AG10803 (cell line): ENCODE data around the gene GSK3B.

Experiments used
- DNase-seq: peaks from one replicate; pipeline ENCODE4 v3.0.0; 2010; ENCODE audit warnings: low read depth
- H3K4me3 ChIP-seq: 2 replicates; pipeline ENCODE4 v1.5.1; 2011; ENCODE audit warnings: mild to moderate bottlenecking, low read length, control low read depth
- TF ChIP-seq, protein P1 (sequence below): conservative IDR thresholded peaks from 2 replicates; pipeline ENCODE4 v1.5.1; 2011; ENCODE audit warnings: mild to moderate bottlenecking, low read length, control low read depth, inconsistent platforms

GSK3B gene

DNA sequence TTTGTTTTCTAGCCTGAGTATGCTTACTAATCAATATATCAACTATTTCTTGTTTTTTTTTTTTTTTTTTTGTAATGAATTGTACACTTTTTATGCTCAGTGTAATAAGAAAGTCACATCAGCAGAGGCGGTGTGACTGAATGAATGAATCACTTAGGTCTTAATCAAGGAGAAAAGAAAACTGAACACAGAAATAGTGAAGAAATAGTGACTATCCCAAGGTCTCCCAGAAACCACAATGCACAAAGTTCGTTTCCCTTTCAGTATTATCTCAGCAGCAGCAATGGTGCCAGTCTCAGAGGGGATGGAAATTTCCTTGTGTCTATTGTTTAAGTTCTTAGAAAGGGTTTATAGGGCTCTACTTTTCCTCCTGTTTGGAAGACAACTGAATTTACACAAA, 231.6 kb downstream of the GSK3B start:
- H3K4me3 ChIP-seq: no peak overlapping the region
- TF ChIP-seq, protein P1, sequence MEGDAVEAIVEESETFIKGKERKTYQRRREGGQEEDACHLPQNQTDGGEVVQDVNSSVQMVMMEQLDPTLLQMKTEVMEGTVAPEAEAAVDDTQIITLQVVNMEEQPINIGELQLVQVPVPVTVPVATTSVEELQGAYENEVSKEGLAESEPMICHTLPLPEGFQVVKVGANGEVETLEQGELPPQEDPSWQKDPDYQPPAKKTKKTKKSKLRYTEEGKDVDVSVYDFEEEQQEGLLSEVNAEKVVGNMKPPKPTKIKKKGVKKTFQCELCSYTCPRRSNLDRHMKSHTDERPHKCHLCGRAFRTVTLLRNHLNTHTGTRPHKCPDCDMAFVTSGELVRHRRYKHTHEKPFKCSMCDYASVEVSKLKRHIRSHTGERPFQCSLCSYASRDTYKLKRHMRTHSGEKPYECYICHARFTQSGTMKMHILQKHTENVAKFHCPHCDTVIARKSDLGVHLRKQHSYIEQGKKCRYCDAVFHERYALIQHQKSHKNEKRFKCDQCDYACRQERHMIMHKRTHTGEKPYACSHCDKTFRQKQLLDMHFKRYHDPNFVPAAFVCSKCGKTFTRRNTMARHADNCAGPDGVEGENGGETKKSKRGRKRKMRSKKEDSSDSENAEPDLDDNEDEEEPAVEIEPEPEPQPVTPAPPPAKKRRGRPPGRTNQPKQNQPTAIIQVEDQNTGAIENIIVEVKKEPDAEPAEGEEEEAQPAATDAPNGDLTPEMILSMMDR: no peak
- DNase-seq: no peak

DNA sequence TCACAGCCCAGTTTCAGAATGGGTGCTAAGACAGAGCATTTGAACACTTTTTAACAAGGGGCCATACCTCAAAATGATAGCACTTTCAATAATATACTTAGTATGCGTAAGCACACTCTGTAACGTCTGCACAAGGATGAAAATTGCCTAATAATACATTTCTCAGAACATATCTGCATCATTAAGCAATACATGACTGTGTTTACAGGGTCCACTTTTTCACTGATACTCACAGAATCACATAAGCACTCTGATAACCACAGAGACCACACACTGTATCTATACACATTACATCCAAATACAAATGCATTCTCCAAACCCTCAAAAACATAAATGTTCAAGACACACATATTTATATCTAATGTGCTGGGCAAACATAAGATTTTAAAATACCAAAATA, 232.6 kb downstream of the GSK3B start:
- TF ChIP-seq, protein P1: no peak
- no peak for DNase-seq
- H3K4me3 ChIP-seq: no peak overlapping the region

DNA sequence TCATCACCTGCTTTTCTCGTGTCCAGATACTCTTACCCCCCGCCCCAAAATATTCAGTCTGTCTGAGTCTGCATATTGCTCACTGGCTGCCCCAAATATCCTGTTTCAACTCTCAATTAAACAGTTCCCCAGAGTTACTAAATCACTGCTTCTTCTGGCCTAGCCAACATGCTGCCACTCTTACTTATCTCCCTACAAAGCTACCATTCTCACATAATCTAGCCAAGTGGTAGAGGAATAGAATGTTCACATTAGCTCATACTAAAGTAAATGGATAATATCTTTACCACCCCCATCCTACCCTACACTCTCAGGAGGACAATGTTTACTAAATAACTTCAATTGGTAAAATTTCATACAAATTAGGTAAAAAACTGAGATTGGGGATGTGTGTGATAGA, 234.5 kb downstream of the GSK3B start:
- no peak for DNase-seq
- no peak overlapping the region for H3K4me3 ChIP-seq
- TF ChIP-seq, protein P1: no peak

DNA sequence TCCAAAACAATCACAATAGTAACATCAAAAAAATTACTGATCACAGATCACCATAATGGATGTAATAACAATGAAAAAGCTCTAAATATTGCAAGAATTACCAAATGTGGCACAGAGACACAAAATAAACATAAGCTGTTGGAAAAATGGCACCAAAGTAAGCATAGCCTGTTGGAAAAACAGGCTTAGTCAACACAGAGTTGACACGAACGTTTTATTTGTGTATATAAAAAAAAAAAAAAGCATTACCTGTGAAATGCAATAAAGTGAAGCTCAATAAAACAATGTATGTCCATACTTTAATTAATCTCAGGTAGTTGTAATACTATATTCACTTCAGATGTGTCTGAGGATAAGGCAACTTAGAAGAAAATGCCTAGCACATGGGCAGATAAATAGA, 235.3 kb downstream of the GSK3B start:
- TF ChIP-seq, protein P1: no peak
- no peak overlapping the region for H3K4me3 ChIP-seq
- no peak for DNase-seq

DNA sequence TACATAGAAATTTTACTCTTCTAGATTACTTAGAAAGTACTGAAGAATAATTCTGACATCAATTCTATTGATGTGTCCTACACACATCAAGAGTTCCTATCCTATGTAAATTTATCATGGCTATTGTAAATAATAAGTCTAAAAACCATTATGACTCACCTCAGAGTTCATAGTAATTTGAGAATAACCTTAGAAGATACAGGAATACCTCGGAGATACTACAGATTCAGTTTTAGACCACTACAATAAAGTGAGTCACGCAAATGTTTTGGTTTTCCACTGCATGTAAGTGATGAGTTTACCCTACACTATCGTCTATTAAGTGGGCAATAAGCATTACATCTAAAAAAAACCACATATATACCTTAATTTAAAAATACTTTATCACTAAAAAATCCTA, 237.6 kb downstream of the GSK3B start:
- no peak overlapping the region for H3K4me3 ChIP-seq
- DNase-seq: no peak
- TF ChIP-seq, protein P1: no peak

DNA sequence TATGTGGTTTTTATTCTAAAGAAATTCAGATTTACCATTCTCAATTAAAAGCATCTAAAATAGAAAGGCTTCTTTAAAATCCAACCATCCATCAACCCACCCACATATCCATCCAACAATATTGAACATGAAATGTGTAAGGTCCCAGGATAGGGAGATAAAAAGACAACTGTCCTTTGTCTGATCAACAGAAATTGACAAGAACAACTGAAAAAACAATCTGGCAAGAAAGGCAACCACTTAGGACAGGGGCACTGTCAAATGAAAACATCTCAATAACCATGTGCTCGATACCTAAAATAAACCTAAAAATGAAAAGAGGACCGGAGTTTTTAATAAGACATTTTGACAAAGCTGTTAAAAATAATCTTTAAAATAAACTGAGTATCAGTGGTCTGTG, 245.1 kb downstream of the GSK3B start:
- no peak overlapping the region for H3K4me3 ChIP-seq
- no peak for DNase-seq
- TF ChIP-seq, protein P1: no peak

DNA sequence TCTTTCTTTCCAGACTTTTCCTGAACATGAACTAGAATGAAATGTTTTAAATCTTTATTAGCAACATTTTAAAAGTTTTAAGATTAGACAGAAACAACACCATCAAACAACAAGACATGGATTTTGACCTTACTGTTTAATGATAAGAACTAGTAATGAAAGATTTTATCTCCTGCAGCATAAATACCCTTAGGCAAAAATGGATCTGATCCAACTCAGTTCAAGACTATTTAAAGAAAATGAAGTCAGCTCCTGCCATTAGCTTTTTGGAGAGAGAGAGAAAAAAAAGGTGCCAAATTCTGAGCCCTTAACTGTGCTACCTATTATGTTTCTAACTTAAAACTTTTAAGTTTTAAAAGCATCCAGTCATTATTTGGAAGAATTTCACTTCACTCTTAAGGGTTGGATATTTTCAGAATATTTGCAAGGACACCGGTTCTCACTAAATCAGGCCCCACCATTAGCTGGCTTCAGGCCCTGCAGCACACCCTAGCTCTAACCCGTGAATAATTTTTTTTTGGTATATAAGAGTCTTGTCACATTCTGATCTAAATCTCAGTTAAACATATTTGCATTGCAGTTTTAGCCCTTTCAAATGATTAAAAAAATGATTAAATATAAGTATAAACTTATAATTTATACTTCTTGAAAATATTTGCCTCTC, 252.3 kb downstream of the GSK3B start:
- no peak overlapping the region for H3K4me3 ChIP-seq
- TF ChIP-seq, protein P1: no peak
- no peak for DNase-seq
